ENCODE measurements around the gene TMEM81.

DNA sequence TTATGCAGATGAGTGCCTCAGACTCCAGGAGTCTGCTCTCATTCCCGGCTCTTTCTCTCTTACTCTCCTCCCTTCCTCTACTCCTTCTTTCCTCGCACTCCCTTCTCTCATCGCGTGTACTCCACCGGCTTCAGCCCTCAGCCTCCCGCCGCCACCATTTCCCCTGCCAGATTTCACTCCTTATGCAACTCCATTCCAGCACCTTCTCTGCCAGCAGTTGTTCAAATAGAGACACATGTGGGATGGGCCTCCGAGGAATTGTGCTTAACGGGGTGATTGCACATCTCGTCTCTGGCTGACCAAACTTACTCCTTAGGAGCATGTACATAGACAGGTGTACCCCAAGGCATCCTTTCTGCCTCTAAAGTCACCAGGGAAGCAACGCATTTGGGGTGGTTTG, 39.1 kb downstream of the TMEM81 start:
- TF ChIP-seq, protein P1, sequence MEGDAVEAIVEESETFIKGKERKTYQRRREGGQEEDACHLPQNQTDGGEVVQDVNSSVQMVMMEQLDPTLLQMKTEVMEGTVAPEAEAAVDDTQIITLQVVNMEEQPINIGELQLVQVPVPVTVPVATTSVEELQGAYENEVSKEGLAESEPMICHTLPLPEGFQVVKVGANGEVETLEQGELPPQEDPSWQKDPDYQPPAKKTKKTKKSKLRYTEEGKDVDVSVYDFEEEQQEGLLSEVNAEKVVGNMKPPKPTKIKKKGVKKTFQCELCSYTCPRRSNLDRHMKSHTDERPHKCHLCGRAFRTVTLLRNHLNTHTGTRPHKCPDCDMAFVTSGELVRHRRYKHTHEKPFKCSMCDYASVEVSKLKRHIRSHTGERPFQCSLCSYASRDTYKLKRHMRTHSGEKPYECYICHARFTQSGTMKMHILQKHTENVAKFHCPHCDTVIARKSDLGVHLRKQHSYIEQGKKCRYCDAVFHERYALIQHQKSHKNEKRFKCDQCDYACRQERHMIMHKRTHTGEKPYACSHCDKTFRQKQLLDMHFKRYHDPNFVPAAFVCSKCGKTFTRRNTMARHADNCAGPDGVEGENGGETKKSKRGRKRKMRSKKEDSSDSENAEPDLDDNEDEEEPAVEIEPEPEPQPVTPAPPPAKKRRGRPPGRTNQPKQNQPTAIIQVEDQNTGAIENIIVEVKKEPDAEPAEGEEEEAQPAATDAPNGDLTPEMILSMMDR (IDR thresholded peaks at IDR 0.05), result no peak
- no peak for TF ChIP-seq POLR2A (IDR thresholded peaks at IDR 0.05)
- no peak for TF ChIP-seq EP300 (IDR thresholded peaks at IDR 0.05)
